Panc1 (cell line): ENCODE results near the gene MAN2C1.
"Not testable (repeated sequence)": the region's sequence is repeated elsewhere in the genome, so short reads cannot be mapped to it uniquely, and the experiment has no call there.

Experiments
- CTCF ChIP-seq: fragments of 450-650 bp; IDR thresholded peaks from 2 replicates; pipeline ENCODE4 v1.5.1; 2017; ENCODE audit warnings: mild to moderate bottlenecking
- POLR2AphosphoS5 ChIP-seq: IDR thresholded peaks from 2 replicates; pipeline ENCODE4 v1.6.1; 2012; ENCODE audit warnings: mild to moderate bottlenecking, low read depth, low read length, moderate library complexity
- REST ChIP-seq, 2 experiments: IDR thresholded peaks; 2 replicates each; pipeline ENCODE4 v1.6.1; 2011 to 2012; ENCODE audit warnings: low read depth in 2 of 2, control low read depth in 1 of 2, low read length in 1 of 2, mild to moderate bottlenecking in 1 of 2, moderate library complexity in 1 of 2; ENCODE audit not compliant: insufficient read depth in 1 of 2
- SIN3A ChIP-seq: IDR thresholded peaks from 2 replicates; pipeline ENCODE4 v1.6.1; 2012; ENCODE audit warnings: low read depth, mild to moderate bottlenecking, low read length, moderate library complexity, borderline replicate concordance; ENCODE audit not compliant: insufficient read depth
- TCF7L2 ChIP-seq: IDR thresholded peaks from 2 replicates; pipeline ENCODE4 v1.6.1; 2011; ENCODE audit warnings: mild to moderate bottlenecking, low read depth, low read length, inconsistent platforms

- TF ChIP-seq CTCF; POLR2AphosphoS5; SIN3A; REST (IDR thresholded peaks at IDR 0.05; ENCODE audit: insufficient read depth in 1 of 2, low read depth in 2 of 2, low read length in 1 of 2); TCF7L2: not testable (repeated sequence)
Observed at GRCh38 chr15:75312548-75312947, 55.9 kb downstream of the MAN2C1 start.
